ENCODE results near the gene PAQR5. TPM values are rescaled to one million over a fixed set of nuclear protein-coding genes. Genes with fewer than 3 reads are reported as not detected.

PAQR5 gene
- total RNA-seq, 1 experiment from 2014 or later = 2.0 TPM

- no peak for DNase-seq (ENCODE audit: low read depth, low spot score)
- H3K4me3 ChIP-seq (ENCODE audit: low read depth in 2 of 2, low read length in 2 of 2) = no peak overlapping the region
- H3K27me3 ChIP-seq (ENCODE audit: control insufficient read depth, insufficient read depth, low read length) = no peaks in the 10 kb centered on the region
- ChIA-PET POLR2A (no interaction called here), CTCF (no interaction called here)
- TF ChIP-seq TCF7L2 (IDR thresholded peaks at IDR 0.05; ENCODE audit: low read depth, low read length) (no peak), POLR2AphosphoS5 (IDR thresholded peaks at IDR 0.05; ENCODE audit: low read depth, low read length) (no peak), CTCF (IDR thresholded peaks at IDR 0.05) (no peak), REST (IDR thresholded peaks at IDR 0.05; ENCODE audit: insufficient read depth in 1 of 2, low read depth in 2 of 2, low read length in 1 of 2) (no peak), SIN3A (IDR thresholded peaks at IDR 0.05; ENCODE audit: borderline replicate concordance, insufficient read depth, low read depth, low read length) (no peak)
- in situ Hi-C loops (cut with HindIII; ENCODE audit: low pct_unique_long_range_greater_than_20kb, low sequenced_read_pairs) (no loop called here), intact Hi-C loops (cut with micrococcal nuclease; ENCODE audit: unreplicated experiment) (no loop called here)
- H3K27ac ChIP-seq (ENCODE audit: low read length) = no peak overlapping the region
- no peak for ATAC-seq
- no peaks in the 10 kb centered on the region for H3K9me3 ChIP-seq (ENCODE audit: control insufficient read depth, insufficient read depth, low read depth, low read length)
- no peaks in the 10 kb centered on the region for H3K36me3 ChIP-seq (ENCODE audit: control insufficient read depth, insufficient read depth, low read length)
- H3K4me1 ChIP-seq (ENCODE audit: control insufficient read depth, insufficient read depth, low read length) = peaks cover 3% of the 10 kb centered on the region; the same call in 1 of the 2 replicates
- BruUV-seq (replicated peaks) = no TSS peak
Observed at GRCh38 chr15:69398491-69398891, 99.8 kb downstream of the PAQR5 start.

DNA sequence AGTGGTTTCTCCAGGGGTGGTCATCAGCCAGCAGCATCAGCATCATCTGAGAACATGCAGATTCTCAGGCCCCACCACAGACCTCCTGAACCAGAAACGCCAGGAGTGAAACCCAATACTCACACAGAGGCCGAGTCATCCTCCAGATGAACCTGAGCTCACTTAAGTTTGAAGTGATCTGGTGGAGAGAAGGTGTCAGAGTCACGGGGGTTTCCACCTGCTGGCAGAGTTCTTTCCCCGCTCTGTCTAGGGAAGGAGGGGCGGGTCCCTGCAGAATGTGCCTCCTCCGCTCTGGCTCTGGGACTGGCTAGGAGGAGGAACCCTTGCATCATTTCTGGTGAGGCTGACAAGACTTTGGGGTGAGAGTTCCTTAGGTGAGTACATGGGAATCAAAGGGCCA is 102.1 kb downstream of the PAQR5 start:
- no peak for DNase-seq (ENCODE audit: low read depth, low spot score)
- H3K4me3 ChIP-seq (ENCODE audit: low read depth in 2 of 2, low read length in 2 of 2) = no peak overlapping the region
- no peak overlapping the region for H3K27ac ChIP-seq (ENCODE audit: low read length)
- in situ Hi-C loops (cut with HindIII; ENCODE audit: low pct_unique_long_range_greater_than_20kb, low sequenced_read_pairs) (no loop called here), intact Hi-C loops (cut with micrococcal nuclease; ENCODE audit: unreplicated experiment) (no loop called here)
- ATAC-seq = no peak
- no TSS peak for BruUV-seq (replicated peaks)
- H3K36me3 ChIP-seq (ENCODE audit: control insufficient read depth, insufficient read depth, low read length) = no peaks in the 10 kb centered on the region
- CTCF ChIA-PET = no interaction called here
- H3K4me1 ChIP-seq (ENCODE audit: control insufficient read depth, insufficient read depth, low read length) = no peaks in the 10 kb centered on the region
- TF ChIP-seq REST (IDR thresholded peaks at IDR 0.05; ENCODE audit: insufficient read depth in 1 of 2, low read depth in 2 of 2, low read length in 1 of 2) = no peak
- no peak for TF ChIP-seq SIN3A (IDR thresholded peaks at IDR 0.05; ENCODE audit: borderline replicate concordance, insufficient read depth, low read depth, low read length)
- TF ChIP-seq CTCF (IDR thresholded peaks at IDR 0.05) = no peak
- no peak for TF ChIP-seq POLR2AphosphoS5 (IDR thresholded peaks at IDR 0.05; ENCODE audit: low read depth, low read length)
- no peak for TF ChIP-seq TCF7L2 (IDR thresholded peaks at IDR 0.05; ENCODE audit: low read depth, low read length)
- no peaks in the 10 kb centered on the region for H3K9me3 ChIP-seq (ENCODE audit: control insufficient read depth, insufficient read depth, low read depth, low read length)
- POLR2A ChIA-PET = no interaction called here
- H3K27me3 ChIP-seq (ENCODE audit: control insufficient read depth, insufficient read depth, low read length) = no peaks in the 10 kb centered on the region
